Renal cortex interstitium (tissue), 11 donors: ENCODE data around the gene FLT3. TPM values are rescaled to one million over a fixed set of nuclear protein-coding genes. Genes with fewer than 3 reads are reported as not detected.
"Not testable (repeated sequence)": the region's sequence is repeated elsewhere in the genome, so short reads cannot be mapped to it uniquely, and the experiment has no call there.

Source experiments
- DNase-seq, 11 donors: peaks; one replicate each; pipeline ENCODE4 v3.0.0-alpha.2; 2013; ENCODE audit warnings: low read depth in 9 of 11, low spot score in 4 of 11; ENCODE audit errors: extremely low read depth in 1 of 11
- polyA plus RNA-seq, 3 donors: library from polyadenylated mRNA; unstranded; fragments of 120-200 nt; gene quantifications; one replicate each; pipeline ENCODE4 v1.2.1, GENCODE V29; 2013; ENCODE audit not compliant: insufficient read length in 3 of 3

Gene FLT3
- polyA plus RNA-seq, 3 donors, result 0.19 to 0.35 (median 0.22) TPM

DNA sequence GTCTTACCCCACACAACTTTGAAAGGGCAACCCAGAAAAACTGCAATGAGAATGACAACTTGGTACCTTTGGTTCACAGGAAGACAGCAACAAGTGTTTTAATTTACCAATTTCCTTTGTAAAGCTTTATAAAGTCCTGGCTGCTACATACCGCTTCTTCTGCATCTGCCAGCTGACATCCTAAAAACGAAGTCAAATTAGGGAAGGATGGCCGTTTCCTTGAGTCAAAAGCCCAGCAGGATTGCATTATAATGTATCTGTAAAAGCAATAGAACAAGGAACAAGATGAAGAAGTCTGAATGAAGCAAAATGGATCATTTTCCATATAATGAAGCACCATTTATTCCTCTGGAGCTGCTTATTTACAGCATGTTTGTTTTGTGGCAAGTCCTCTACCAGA lies 86.1 kb downstream of the FLT3 start:
- DNase-seq, result no peak

DNA sequence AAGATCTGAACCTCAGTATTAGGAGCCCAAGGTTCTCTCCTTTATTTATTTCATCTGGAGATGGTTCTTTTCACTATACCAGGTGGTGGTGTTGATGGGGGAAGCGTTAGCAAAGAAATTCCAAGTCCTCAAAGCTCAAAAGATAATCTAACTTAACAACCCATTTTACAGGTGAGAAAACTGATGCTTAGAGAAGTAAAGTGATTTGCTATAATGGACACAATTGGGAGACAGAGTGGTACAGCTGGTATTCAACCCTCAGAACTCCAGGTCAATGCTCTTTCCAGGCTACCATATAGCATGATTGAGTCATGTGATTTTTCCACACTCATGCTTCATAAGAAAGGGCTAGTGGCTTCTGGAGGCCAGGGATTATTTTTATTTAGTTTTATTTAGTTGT lies 86.9 kb downstream of the FLT3 start:
- no peak for DNase-seq

DNA sequence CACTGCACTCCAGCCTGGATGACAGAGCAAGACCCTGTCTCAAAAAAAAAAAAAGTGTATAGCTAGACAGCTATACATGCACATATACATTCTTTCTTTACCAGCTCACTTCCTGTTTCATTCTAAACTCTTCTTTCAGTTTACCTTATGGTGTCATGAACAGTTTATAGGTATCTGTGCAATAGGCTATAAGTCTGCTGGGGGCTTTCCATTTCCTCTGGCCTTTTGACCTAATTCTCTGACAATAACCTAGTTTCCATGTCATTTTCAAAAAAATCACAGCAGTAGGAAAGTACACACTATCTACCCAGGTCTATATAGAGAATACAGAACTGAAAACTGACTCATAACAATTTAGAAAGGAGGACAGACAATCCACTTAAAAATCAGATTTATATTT lies 87.5 kb downstream of the FLT3 start:
- DNase-seq, result no peak

DNA sequence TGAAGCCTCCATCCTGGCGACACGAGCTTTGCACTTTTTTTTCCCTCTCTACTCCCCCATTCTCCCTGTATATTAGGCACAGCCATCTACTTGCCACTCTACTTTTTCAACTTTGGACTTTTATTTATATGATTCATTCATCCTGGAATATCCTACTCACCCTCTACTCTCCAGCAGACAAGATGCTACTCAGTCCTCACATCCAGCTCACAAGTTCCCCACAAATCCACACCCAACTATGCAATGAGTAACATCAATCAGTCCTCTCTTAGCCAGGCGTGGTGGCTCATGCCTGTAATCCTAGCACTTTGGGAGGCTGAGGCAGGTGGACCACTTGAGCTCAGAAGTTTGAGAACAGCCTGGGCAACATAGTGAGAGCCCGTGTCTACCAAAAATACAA lies 88.0 kb downstream of the FLT3 start:
- no peak for DNase-seq

DNA sequence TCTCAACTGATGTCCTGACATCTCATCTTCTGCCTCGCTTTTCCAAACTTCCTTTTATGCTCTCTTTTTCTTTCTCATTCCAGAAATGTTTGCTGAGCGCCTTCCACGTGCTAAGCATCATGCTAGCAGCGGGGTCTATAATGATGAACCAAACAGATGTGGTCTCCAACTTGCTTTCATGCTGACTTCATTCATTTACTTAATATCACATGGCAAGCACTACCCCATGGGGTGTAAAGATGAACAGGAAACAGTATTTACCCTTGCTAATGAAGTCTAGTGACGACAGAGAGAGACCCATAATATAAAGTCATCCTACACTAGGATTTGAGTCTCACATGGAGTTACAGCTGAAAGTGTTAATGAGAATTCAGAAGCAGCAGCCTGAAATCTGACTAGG lies 90.3 kb downstream of the FLT3 start:
- DNase-seq, result no peak

DNA sequence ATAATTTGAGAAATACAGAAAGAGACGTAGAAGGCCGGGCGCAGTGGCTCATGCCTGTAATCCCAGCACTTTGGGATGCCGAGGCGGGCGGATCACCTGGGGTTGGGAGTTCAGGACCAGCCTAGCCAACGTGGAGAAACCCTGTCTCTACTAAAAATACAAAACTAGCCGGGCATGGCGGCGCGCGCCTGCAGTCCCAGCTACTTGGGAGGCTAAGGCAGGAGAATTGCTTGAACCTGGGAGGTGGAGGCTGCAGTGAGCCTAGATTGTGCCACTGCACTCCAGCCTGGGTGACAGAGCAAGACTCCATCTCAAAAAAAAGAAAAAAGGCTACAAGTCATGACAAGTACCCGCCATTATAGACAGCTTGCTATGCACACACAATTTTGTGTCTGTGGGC lies 95.4 kb downstream of the FLT3 start:
- DNase-seq, result not testable (repeated sequence)

DNA sequence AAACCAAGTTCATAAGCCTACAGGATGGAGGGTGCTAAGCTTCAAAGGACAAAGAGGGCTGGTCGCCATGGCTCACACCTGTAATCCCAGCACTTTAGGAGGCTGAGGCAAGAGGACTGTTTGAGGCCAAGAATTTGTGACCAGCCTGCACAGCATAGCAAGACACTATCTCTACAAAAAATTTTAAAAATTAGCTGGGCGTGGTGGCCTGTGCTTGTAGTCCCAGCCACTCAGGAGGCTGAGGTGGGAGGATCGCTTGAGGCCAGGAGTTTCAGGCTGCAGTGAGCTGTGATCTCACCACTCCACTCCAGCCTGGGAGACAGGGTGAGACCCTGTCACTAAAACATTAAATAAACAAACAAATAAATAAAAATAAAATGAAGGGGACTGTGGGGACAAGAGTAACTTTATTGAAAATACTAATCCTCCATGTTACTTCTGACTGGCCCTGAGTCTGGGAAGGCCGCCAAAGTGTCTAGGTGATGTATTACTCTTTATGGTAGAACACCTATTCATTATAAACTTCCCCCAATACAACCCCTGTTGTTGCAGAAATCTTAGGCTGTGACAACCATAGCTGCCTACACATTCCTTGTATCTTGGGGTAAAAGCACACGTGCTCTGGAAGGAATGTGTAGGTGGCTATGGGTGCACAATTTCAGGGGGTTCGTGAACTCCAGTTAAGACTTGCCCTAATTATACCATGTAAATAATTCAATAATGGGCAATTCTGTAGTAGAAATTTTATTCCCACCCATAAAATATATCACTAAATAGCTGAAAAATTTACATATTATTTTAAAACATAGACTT lies 97.3 kb downstream of the FLT3 start:
- no peak for DNase-seq

DNA sequence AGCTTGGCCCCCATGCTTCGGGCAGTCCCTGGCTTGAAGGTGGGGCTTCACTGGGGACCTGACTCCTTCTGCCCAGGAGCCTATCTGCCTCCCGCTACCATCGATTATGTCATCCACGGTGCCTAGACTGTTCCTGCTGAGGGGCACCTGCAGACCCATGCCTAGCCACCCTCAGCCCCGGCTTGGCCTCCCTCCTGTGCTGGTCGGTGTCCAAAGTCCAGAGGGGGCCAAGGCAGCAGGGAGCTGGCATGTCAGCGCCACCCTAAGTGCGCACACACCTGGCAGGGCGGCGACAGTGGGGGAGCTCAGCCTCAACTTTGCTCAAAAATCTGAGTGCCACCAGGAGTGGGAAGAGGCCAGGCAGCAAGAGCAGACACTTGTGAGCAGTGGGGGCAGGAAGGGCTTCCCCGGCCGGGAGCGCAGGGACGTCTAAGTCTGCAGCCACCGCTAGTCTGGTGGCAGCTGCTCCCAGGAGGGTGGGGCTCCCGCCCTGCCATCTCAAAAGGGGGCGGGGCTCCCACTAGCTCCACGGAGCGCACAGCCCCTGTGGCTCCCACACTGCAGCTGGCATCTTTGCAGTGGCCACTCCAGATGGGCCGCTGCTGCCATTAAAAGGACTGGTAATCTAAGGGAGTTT lies 98.4 kb downstream of the FLT3 start:
- DNase-seq, result no peak

DNA sequence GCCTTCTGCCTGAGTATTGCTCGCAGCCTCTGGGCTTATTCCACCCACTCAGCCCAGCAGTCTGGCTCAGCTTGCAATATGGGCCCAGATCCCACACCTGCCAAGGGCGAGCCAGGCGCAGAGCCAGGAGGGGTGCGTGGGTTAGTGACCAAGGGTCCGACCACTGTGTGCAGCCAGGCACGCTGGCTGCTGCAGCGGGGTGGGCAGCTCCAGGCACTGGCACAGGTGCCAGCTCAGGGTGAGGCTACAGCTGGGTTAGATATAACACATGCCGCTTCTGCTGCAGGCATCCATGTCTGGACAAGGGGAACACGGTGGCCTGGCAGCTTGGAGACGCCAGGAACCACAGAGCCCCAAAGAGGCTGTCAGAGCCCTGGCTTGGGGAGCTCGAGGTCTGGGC lies 99.3 kb downstream of the FLT3 start:
- DNase-seq, result no peak

DNA sequence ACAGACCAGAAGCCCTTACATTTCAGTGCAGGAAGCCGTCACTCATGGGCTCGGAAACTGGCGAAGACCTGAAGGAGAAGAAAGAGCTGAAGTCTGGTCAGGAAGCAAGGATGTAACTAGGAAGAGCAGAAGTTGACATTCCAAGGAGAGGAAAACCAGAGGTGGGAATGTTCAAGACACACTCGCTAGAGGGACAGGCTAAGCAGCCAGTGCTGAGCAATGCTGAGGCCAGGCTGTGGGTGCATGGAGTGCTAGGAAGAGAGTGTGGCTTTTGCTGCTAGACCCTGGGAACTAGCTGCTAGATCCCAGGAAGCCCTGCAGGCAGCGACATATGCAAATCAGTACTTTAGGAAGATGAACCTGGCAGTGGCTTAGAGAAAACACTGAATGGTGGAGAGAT lies 99.8 kb downstream of the FLT3 start:
- no peak for DNase-seq

DNA sequence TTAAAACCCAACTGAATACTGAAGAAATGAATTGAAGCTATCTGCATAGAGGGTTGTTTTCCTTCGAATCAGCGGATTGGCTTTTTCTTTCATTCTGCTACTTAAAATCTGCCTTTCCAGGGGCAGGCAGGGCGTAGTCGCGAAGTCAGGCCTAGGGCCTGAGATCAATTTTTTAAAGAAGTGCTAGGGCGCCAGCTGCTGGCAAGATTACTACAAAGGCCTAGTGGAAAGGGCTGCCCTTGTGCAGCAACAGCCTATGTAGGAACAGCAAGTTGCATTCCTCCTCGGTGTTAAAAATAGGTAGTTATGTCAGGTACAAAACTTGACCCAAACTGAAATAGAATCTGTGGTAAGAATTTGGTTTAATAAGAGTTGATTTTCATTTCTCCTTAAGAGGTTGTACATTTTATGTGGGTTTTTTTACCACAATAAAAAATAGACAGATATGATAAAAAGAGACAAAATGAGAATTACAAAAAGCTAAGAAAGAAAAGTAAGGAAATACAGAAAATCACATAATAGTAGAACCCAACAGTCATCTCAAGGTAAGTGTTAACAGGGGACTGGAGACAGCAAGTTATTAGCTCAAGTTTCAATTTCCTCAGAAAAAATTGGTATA lies 102.4 kb downstream of the FLT3 start:
- DNase-seq, result no peak

DNA sequence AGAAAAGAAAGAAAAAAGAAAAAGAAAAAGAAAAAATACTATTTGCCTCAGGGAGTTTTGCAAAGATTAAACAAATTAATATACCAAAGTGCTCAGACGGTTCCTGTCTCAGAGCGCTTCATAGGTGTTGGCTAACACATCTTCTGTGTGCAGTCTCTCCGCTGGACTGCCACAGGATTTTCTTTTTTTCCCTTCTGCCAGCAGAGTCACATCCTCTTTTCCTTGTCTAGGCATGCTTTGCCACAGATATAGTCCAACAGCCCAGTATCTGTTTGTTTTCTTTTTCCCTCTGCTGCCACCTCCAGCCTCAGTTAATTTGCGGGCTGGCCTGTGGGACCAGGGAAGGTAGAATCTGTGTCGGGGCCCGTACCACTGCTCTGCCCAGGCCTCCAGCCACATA lies 108.5 kb downstream of the FLT3 start:
- no peak for DNase-seq

DNA sequence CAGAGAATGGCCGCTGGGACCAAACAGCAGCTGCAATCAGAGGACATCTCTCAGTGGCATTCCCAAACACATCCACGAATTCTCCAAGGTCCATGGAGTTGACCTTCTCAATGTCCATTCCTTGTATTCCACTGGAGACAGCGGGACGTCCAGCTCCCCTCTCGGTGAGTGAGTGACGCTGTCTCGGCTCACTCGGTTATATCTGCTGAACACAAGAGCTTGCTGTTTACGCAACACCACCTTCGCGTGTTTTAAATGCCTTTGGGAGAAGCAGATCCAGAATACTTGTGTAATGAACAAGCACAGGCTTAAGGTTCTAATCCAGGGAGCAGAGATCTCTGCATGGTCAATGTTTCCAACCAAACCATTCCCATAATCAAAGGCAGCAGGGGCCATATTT lies 111.9 kb downstream of the FLT3 start, which contains the start of gene URAD:
URAD (minus strand) TSS at position 174 of the 400 bp plus-strand sequence; CDS start at position 118, 56 bp downstream.
- no peak for DNase-seq

DNA sequence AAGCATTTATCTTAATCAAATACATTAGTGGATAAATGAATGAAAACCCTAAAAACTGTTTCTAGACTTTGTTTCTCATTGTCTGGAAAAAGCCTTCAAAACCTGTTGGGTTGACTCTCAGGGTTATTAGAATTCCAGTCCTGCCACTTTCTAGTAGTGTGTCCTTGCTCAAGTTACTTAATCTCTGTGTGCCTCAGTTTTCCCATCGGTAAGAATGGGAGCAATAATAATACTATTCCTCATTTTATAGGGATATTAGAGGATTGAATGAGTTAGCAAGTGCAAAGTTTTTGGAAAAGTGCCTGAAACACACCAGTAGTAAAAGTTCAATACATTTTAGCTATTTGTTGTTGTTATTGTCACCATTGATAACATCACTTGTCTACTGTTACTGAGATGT lies 114.8 kb downstream of the FLT3 start:
- DNase-seq, result no peak

DNA sequence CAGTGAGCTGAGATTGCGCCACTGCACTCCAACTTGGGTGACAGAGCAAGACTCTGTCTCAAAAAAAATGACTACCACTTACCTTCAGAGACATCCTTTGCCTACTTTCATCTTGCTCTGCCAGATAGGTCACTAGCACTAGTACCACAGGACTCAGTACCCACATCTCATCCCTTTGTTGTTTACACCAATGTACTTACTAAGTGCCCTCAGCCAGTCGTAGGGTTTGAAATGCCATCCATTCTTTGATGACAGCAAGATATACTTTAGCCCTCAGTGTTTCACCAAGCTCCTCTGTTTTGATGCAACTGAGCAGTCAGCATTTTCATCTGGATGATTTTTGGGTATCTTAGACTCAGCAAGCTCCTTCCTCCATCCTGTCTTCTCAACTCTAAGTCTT lies 118.0 kb downstream of the FLT3 start:
- no peak for DNase-seq

DNA sequence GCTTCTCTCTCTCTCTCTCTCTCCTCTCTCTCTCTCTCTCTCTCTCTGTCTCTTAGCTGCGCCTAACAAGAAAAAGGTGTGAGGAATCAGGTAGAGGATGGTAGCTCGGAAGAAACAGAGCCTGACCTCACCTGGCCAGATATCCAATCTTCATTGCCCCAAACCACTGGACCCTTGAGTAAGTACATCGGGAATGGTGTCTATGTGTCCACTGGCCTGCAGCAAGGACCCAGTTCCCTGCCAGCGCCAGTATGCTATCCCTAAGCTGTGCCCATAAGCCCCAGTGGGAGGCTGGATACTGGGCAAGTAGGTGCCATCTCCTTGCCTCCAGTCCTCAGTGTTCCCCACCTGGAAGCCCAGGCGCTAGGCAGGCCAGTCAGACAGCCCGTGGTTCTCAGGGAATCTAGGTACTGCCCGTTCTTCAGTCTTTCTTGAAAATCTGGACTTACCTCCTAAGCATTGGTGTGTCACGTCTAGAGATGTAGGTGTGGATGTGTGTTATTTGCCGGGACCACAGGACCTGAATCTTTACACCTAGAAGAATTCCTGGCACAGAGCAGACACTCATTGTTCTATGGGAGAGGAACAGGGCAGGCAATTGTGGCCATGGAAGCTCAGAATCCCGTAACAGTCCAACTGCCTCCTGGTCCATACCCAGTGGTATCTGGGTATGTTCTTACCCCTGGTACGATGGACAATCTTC lies 119.2 kb downstream of the FLT3 start:
- no peak for DNase-seq

DNA sequence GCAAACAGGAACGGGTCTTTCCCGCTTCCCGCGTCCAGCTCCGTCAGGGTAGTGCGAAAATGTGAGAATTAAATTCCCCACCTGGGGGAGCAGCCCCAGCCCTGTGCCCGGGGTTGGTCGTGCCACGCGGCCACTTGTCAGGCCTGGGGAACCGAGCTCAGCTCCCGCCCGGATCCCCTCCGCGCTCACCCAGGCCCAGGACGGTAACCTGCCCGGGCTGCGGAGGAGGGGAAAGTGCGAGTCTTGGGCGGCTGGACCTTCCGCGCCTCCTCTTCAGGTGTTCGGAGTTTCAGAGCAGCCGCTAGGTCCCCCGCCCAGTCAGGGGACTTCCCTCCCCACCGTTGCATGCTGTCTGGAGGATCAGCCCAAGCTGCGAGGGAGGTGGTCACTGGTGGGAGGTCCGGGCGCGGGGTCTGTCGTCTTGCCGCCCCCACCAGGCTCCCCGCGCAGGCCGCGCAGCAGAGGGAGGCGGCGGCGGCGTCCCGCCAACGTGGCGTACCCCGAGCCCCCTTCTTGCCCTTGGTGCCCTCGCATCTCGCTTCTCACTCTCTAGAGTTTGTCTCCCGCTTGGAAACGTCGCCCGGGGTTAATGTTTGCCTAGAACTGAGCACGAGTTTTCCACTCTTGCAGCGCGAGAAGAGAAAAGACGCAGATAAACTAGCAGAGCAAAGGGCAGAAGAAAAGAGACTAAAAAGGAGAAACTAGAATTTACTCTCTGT lies 119.9 kb downstream of the FLT3 start:
- DNase-seq, result no peak

DNA sequence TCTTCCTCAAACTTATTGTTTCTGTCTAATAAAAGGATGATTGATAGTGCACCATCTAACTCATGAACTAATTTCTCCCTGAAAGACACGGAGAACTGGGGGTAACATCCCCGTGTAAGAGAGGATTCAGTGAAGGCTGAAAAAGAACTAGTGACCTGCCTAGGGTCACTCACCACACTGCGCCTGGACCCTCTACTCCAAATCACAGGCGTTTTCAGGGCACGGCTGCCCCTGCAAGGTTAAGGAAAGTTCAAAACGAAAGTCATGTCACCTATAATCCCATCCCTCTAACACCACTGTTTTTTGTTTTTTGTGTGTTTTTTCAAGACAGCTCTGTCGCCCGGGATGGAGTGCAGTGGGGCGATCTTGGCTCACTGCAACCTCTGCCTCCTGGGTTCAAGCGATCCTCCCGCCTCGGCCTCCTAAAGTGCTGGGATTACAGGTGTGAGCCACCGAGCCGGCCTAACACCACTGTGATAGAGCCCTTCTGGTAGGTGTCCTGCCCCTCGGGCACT lies 120.6 kb downstream of the FLT3 start:
- no peak for DNase-seq
